Testis (tissue), 2 donors: ENCODE results near the gene ASCC2.

Experiments
- POLR2A ChIP-seq: fragments of 450-650 bp; IDR thresholded peaks from one replicate; pipeline ENCODE4 v1.6.1; 2017; ENCODE audit warnings: antibody characterized with exemption, mild to moderate bottlenecking, moderate library complexity
- TF ChIP-seq, protein P1 (sequence below), 3 experiments: fragments of 450-650 bp in 2 of 3; fragments of 200-600 bp in 1 of 3; sonication (generic) in 1 of 3; IDR thresholded peaks; one replicate each; pipeline ENCODE4 v1.5.1; 2016 to 2019; ENCODE audit warnings: antibody characterized with exemption in 3 of 3, mild to moderate bottlenecking in 2 of 3, moderate library complexity in 1 of 3

DNA sequence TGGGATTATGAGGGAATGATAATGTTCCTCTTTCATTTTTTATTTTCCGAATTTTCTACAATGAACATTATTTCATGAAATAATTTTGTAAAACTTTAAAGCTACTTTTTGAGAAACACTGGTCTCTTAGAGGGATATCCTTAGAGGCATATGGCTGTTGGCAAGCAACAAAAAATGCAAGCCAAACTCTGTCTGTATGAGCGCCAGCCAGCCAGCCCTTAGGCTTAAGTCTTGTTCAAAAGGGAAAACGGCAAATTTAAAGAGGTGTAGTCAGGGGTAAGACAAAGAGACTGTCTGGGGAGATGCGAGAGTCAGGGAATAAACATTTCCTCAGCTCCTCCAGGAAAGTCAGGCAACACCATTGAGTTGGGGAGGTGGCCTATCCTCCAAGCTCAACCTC, 22.5 kb downstream of the ASCC2 start:
- TF ChIP-seq, protein P1, sequence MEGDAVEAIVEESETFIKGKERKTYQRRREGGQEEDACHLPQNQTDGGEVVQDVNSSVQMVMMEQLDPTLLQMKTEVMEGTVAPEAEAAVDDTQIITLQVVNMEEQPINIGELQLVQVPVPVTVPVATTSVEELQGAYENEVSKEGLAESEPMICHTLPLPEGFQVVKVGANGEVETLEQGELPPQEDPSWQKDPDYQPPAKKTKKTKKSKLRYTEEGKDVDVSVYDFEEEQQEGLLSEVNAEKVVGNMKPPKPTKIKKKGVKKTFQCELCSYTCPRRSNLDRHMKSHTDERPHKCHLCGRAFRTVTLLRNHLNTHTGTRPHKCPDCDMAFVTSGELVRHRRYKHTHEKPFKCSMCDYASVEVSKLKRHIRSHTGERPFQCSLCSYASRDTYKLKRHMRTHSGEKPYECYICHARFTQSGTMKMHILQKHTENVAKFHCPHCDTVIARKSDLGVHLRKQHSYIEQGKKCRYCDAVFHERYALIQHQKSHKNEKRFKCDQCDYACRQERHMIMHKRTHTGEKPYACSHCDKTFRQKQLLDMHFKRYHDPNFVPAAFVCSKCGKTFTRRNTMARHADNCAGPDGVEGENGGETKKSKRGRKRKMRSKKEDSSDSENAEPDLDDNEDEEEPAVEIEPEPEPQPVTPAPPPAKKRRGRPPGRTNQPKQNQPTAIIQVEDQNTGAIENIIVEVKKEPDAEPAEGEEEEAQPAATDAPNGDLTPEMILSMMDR (IDR thresholded peaks at IDR 0.05), result no peak
- no peak for TF ChIP-seq POLR2A
